HAP-1 (cell line): Measurements from ENCODE around the gene TUBB.
"Not testable (repeated sequence)": the region's sequence is repeated elsewhere in the genome, so short reads cannot be mapped to it uniquely, and the experiment has no call there.

Source experiments
- DNase-seq, 2 experiments: peaks; one replicate each; pipeline ENCODE4 v3.0.0-alpha.2; 2016 to 2020; ENCODE audit warnings: low spot score in 2 of 2
- H3K27me3 ChIP-seq: fragments of 250-450 bp; sonication (Bioruptor Pico); 2 replicates; pipeline ENCODE4 v1.5.1; 2020; ENCODE audit warnings: low read depth, mild to moderate bottlenecking, moderate library complexity
- H3K36me3 ChIP-seq: fragments of 250-450 bp; sonication (Bioruptor Pico); replicated peaks from 2 replicates; pipeline ENCODE4 v1.5.1; 2020; ENCODE audit warnings: mild to moderate bottlenecking
- H3K4me1 ChIP-seq: fragments of 250-450 bp; sonication (Bioruptor Pico); 2 replicates; pipeline ENCODE4 v1.5.1; 2020; ENCODE audit warnings: mild to moderate bottlenecking
- H3K4me3 ChIP-seq: fragments of 250-450 bp; sonication (Bioruptor Pico); 2 replicates; pipeline ENCODE4 v1.5.1; 2020; ENCODE audit warnings: mild to moderate bottlenecking, moderate library complexity
- H3K9me3 ChIP-seq: fragments of 250-450 bp; sonication (Bioruptor Pico); 2 replicates; pipeline ENCODE4 v1.5.1; 2020; ENCODE audit warnings: mild to moderate bottlenecking, moderate library complexity
- in situ Hi-C: fragments of 300-500 bp; cut with MboI; formaldehyde crosslinking; loops from 3 replicates; pipeline ENCODE4 v1.14.3; 2020; ENCODE audit warnings: low sequenced_read_pairs, inconsistent platforms, mixed read lengths

Gene TUBB

DNA sequence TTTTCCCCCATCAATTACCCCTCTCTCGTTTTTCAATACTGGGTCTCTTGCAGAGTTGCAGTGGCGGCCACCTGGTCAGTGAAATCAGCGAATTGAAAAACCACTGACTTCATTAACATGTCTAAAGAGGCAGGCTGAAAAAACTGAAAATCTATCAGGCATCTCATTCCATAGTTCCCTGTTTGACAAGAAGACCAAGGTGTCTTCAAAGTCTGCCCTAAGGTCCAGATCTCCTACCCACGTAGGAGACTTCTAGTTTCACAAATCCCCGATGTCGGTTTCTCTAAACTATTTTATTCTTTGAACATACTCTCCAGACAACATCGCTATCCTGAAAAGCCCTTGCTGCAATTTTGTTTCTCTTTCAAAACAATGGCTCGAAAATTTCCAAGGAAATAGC lies 796 bp upstream of the TUBB start:
- DNase-seq = peak; percentile 61 to 83
- peaks cover 31% of the 10 kb centered on the region for H3K4me1 ChIP-seq
- in situ Hi-C loops = no loop called here
- peaks cover 46% of the 10 kb centered on the region for H3K36me3 ChIP-seq
- H3K9me3 ChIP-seq = no peaks in the 10 kb centered on the region
- H3K27me3 ChIP-seq = no peaks in the 10 kb centered on the region
- H3K4me3 ChIP-seq = peak overlapping the region; percentile 69

DNA sequence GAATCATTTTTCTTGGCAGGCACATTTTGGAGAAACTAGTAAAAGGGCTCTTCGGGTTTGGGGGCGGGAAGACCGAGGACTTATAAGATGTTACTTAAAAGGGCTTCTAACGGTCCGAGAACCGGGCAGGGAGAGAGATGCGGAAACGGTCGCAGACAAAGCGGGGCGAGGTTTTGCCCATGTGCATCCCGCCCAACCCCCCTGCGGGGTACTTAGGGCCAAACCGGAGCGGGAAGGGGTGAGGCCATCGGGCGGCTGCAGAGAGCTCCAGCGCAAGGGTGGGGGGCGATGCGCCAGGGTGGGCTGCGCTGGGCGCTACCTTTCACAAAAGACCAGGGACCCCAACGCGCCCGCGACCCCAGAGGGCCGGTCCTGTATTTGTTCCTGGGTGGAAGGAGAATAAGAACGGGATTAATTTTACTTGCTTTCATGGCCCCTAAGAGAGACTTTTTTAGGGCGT lies 616 bp downstream of the TUBB start:
- in situ Hi-C loops = loop anchor here (5.0 kb wide), 1 partner anchor 103 kb away; the partner anchor contains the start of genes MRPS18B and PPP1R10
- peak; percentile 46 to 85 for DNase-seq
- no peaks in the 10 kb centered on the region for H3K27me3 ChIP-seq
- peaks cover 35% of the 10 kb centered on the region for H3K4me1 ChIP-seq
- H3K9me3 ChIP-seq = no peaks in the 10 kb centered on the region
- H3K36me3 ChIP-seq = peaks cover 52% of the 10 kb centered on the region
- H3K4me3 ChIP-seq = peak overlapping the region; percentile 69

DNA sequence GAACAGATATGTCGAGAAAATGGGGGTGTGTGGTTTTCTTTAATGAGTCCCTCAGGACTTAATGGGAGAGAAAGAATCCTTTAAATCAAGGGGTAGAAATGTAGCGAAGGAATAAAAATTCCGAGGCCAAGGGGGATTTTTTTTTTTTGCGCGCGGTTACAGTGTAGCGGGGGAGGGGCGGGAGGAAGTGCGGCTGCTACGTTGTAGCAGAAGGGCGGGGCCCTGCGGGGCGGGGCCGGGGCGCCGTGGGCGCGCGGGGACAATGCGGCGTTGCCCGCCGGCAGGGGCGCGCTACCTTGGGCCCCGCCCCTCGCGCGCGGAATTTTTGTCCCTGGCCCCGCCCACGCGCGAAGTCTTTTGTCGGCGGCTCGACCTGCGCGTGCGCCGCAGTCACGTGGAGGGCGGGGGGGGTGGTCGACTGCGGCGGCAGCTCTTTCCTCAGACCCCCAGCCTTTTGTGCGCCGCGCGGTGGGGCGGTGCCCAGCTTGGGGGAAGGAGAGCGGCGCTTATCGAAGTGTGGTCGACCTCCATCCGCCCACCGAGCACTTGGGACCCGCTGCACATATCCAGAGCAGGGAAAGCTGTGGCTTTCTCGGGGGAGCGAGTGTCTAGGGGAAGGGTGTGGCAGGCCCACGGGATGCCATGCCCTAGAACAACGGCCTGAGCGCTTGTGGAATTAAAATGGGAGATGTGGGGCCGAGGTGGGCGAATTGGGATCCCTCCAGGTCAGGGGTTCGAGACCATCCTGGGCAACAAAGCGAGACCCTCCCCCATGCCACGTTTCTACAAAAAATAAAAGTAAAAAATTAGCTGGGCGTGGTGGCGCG lies 1.3 kb downstream of the TUBB start:
- no peaks in the 10 kb centered on the region for H3K9me3 ChIP-seq
- H3K36me3 ChIP-seq = peaks cover 55% of the 10 kb centered on the region
- no peaks in the 10 kb centered on the region for H3K27me3 ChIP-seq
- peaks cover 30% of the 10 kb centered on the region for H3K4me1 ChIP-seq
- in situ Hi-C loops = loop anchor here (5.0 kb wide), 1 partner anchor 104 kb away; the partner anchor contains the start of genes MRPS18B and PPP1R10
- H3K4me3 ChIP-seq = peak overlapping the region; percentile 69
- peak; percentile 75 to 95 for DNase-seq

DNA sequence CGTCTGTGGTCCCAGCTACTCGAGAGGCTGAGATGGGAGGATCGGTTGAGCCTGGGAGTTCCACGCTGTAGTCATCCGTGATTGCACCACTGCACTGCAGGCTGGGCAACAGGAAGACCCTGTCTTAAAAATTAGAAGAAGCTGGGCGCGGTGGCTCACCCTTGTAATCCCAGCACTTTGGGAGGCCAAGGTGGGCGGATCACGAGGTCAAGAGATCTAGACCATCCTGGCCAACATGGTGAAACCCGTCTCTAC lies 1.8 kb downstream of the TUBB start:
- Histone ChIP-seq H3K36me3 (peaks cover 57% of the 10 kb centered on the region), H3K4me3 (peak overlapping the region; percentile 69), H3K4me1 (peaks cover 29% of the 10 kb centered on the region)
- in situ Hi-C loops = loop anchor here (5.0 kb wide), 1 partner anchor 105 kb away; the partner anchor contains the start of genes MRPS18B and PPP1R10
- not testable (repeated sequence) for H3K9me3 ChIP-seq, DNase-seq, H3K27me3 ChIP-seq

DNA sequence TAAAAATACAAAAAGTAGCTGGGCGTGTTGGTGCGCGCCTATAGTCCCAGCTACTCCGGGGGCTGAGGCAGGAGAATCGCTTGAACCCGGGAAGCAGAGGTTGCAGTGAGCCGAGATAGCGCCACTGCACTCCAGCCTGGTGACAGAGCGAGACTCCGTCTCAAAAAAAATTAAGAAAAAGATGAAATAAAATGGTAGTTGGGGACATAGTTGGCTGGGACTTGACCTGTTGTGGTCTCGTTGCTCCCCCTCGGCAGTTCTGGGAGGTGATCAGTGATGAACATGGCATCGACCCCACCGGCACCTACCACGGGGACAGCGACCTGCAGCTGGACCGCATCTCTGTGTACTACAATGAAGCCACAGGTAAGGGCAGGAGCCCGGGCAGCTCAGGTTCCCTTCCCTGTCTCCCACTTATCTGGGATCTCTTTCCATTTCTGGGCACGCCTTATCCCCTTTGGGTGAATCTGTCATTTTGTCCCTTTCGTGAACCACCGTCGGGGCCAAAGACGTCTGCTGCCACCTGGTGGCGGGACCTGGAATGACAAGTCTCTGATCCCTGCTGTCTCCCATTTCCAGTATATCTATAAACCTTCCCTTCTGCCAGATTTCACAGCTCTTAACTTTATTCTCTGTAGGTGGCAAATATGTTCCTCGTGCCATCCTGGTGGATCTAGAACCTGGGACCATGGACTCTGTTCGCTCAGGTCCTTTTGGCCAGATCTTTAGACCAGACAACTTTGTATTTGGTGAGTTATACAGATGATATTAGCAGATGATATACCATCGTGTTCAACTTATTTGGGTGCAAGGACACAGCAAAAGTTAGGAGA lies 2.3 kb downstream of the TUBB start:
- Histone ChIP-seq H3K4me3 (peak overlapping the region; percentile 69), H3K36me3 (peaks cover 63% of the 10 kb centered on the region), H3K27me3 (no peaks in the 10 kb centered on the region), H3K9me3 (no peaks in the 10 kb centered on the region), H3K4me1 (peaks cover 29% of the 10 kb centered on the region)
- peak; percentile 71 to 88 for DNase-seq
- in situ Hi-C loops = loop anchor here (5.0 kb wide), 1 partner anchor 105 kb away; the partner anchor contains the start of genes MRPS18B and PPP1R10

DNA sequence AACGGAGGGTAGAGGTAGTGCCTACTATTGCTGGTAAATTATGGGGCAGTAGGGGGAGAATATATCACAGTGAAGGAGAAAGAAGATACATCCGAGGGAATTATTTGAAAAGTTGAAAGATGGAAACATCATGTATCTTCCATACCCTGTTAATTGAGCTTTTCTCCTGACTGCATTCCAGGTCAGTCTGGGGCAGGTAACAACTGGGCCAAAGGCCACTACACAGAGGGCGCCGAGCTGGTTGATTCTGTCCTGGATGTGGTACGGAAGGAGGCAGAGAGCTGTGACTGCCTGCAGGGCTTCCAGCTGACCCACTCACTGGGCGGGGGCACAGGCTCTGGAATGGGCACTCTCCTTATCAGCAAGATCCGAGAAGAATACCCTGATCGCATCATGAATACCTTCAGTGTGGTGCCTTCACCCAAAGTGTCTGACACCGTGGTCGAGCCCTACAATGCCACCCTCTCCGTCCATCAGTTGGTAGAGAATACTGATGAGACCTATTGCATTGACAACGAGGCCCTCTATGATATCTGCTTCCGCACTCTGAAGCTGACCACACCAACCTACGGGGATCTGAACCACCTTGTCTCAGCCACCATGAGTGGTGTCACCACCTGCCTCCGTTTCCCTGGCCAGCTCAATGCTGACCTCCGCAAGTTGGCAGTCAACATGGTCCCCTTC lies 3.1 kb downstream of the TUBB start:
- H3K27me3 ChIP-seq, DNase-seq, H3K9me3 ChIP-seq: not testable (repeated sequence)
- in situ Hi-C loops = loop anchor here (5.0 kb wide), 1 partner anchor 106 kb away; the partner anchor contains the start of genes MRPS18B and PPP1R10
- Histone ChIP-seq H3K36me3 (peaks cover 65% of the 10 kb centered on the region), H3K4me3 (peak overlapping the region; percentile 69; the same call in 1 of the 2 replicates), H3K4me1 (peaks cover 23% of the 10 kb centered on the region)

DNA sequence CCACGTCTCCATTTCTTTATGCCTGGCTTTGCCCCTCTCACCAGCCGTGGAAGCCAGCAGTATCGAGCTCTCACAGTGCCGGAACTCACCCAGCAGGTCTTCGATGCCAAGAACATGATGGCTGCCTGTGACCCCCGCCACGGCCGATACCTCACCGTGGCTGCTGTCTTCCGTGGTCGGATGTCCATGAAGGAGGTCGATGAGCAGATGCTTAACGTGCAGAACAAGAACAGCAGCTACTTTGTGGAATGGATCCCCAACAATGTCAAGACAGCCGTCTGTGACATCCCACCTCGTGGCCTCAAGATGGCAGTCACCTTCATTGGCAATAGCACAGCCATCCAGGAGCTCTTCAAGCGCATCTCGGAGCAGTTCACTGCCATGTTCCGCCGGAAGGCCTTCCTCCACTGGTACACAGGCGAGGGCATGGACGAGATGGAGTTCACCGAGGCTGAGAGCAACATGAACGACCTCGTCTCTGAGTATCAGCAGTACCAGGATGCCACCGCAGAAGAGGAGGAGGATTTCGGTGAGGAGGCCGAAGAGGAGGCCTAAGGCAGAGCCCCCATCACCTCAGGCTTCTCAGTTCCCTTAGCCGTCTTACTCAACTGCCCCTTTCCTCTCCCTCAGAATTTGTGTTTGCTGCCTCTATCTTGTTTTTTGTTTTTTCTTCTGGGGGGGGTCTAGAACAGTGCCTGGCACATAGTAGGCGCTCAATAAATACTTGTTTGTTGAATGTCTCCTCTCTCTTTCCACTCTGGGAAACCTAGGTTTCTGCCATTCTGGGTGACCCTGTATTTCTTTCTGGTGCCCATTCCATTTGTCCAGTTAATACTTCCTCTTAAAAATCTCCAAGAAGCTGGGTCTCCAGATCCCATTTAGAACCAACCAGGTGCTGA lies 3.9 kb downstream of the TUBB start:
- Histone ChIP-seq H3K36me3 (peaks cover 66% of the 10 kb centered on the region), H3K4me1 (peaks cover 15% of the 10 kb centered on the region)
- not testable (repeated sequence) for H3K4me3 ChIP-seq, H3K9me3 ChIP-seq, DNase-seq, H3K27me3 ChIP-seq
- in situ Hi-C loops = loop anchor here (5.0 kb wide), 1 partner anchor 107 kb away; the partner anchor contains the start of genes MRPS18B and PPP1R10

DNA sequence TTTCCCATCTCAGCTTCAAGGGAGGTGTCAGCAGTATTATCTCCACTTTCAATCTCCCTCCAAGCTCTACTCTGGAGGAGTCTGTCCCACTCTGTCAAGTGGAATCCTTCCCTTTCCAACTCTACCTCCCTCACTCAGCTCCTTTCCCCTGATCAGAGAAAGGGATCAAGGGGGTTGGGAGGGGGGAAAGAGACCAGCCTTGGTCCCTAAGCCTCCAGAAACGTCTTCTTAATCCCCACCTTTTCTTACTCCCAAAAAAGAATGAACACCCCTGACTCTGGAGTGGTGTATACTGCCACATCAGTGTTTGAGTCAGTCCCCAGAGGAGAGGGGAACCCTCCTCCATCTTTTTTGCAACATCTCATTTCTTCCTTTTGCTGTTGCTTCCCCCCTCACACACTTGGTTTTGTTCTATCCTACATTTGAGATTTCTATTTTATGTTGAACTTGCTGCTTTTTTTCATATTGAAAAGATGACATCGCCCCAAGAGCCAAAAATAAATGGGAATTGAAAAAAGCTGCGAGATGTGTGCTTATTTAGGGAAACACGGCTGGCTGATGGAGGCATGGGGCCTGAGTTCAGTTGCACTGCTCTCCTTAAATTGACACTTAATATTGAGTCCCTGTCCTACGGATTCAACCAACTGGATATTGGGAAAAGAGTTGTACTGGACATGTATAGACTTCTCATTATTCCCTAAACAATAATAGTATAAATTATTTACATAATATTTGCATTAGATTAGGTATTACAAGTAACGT lies 4.9 kb downstream of the TUBB start:
- no peaks in the 10 kb centered on the region for H3K27me3 ChIP-seq
- in situ Hi-C loops = loop anchor here (5.0 kb wide), 2 partner anchors 53 to 108 kb away; partner anchors contain the start of genes DHX16, MRPS18B and PPP1R10
- no peak for DNase-seq
- H3K36me3 ChIP-seq = peaks cover 76% of the 10 kb centered on the region
- no peak overlapping the region for H3K4me3 ChIP-seq
- no peaks in the 10 kb centered on the region for H3K9me3 ChIP-seq
- peaks cover 14% of the 10 kb centered on the region for H3K4me1 ChIP-seq

DNA sequence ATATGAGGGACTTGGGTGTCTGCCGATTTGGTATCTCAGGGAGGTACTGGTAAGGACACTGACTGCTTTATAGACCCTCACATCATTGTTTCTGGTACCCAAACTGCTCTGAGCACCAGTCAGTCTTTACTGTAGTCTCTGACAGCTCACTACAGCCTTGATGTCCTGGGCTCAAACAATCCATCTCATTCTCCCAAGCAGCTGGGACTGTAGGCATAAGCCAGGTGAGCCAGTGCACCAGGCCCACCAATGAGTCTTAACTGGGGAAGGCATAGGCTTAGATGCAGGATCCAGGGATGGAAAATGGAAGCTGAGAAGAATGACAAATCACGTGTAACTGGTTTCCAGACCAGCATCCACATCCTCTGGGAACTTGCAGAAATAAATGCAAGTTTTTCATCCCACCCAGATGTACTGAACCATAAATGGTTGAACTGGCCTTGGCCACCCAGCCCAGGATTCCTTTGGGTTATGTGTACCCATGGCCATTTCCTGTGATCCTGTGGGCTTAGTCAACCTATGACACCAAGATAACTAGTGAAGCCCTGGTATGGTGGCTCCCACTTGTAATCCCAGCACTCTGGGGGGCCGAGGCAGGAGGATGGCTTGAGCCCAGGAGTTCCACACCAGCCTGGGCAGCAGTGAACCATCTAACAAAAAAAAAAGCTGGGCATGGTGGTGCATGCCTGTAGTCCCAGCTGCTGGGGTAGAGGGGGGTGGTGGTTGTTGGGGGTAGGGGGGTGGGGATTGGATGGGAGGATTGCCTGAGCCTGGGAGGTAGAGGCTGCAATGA lies 5.8 kb downstream of the TUBB start:
- no peak overlapping the region for H3K4me3 ChIP-seq
- no peaks in the 10 kb centered on the region for H3K9me3 ChIP-seq
- DNase-seq = peak; percentile 38 to 46
- H3K36me3 ChIP-seq = peaks cover 78% of the 10 kb centered on the region
- H3K27me3 ChIP-seq = no peaks in the 10 kb centered on the region
- in situ Hi-C loops = loop anchor here (5.0 kb wide), 1 partner anchor 54 kb away; the partner anchor contains the start of gene DHX16
- peaks cover 17% of the 10 kb centered on the region for H3K4me1 ChIP-seq

DNA sequence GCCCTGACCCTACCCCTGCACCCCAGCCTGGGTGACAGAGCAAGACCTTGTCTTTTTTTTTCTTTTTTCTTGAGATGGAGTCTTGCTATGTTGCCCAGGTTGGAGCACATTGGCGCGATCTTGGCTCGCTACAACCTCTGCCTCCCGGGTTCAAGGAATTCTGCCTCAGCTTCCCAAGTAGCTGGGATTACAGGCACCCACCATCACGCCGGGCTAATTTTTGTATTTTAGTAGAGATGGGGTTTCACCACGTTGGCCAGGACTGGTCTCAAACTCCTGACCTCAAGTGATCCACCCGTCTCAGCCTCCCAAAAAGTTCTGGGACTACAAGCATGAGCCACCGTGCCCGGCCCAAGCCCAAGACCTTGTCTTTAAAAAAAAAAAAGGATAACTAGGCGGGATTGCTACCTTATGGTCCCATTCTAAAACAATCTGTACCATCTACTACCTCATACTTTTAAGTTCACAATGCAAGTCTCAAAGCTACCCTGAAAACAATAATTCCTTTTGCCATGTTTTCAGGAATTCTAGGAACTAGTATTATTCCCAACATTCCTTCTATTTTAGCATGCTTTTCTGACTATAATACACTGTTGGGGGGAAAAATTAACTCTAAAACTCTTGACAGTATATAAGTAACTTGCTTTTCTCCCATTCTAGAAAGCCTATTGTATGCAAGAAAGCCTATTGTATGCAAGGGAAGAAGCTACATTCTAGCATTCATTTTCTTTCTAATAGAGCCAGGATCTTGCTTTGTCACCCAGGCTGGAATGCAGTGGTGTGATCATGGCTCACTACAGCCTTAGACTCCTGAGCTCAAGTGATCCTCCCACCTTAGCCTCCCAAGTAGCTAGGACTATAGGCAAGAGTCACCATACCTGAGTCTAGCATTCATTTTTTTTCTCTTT lies 6.6 kb downstream of the TUBB start:
- H3K36me3 ChIP-seq = peaks cover 74% of the 10 kb centered on the region

More for the DNA sequence above, 6.6 kb downstream of the TUBB start:
- no peaks in the 10 kb centered on the region for H3K27me3 ChIP-seq
- in situ Hi-C loops = loop anchor here (5.0 kb wide), 1 partner anchor 54 kb away; the partner anchor contains the start of gene DHX16
- no peaks in the 10 kb centered on the region for H3K9me3 ChIP-seq
- H3K4me1 ChIP-seq = peaks cover 17% of the 10 kb centered on the region
- DNase-seq = peak in 1 of 2 experiments; percentile 21
- no peak overlapping the region for H3K4me3 ChIP-seq
